HEK293 (cell line): Measurements from ENCODE around the gene TPRN.
A peak's percentile ranks its signal among the peaks of the same experiment; 100 is the strongest.

Experiments used
- CTCF ChIA-PET: fragments of 350-600 bp; formaldehyde crosslinking; extraction: SDS; loops from one replicate; lab custom pipeline; 2021; ENCODE audit warnings: antibody characterized with exemption; lab: Yijun Ruan, JAX
- POLR2A ChIA-PET: fragments of 300-600 bp; formaldehyde crosslinking; extraction: SDS; loops from one replicate; lab custom pipeline; 2020; ENCODE audit warnings: antibody characterized with exemption, inconsistent platforms; lab: Yijun Ruan, JAX
- H3K27ac ChIP-seq: fragments of 200-500 bp; sonication (Bioruptor generic); 2 replicates; pipeline ENCODE4 v1.5.1; 2014; ENCODE audit warnings: low read depth, low read length, control low read depth, inconsistent platforms; ENCODE audit errors: extremely low read depth
- H3K36me3 ChIP-seq, 2 experiments: fragments of 200-500 bp in 1 of 2; sonication (Bioruptor generic) in 1 of 2; 1 replicate in 1 of 2; 2 replicates in 1 of 2; pipeline ENCODE4 v1.5.1; 2014 to 2017; ENCODE audit warnings: inconsistent platforms in 2 of 2, low read length in 2 of 2; ENCODE audit not compliant: control insufficient read depth in 2 of 2, insufficient read depth in 1 of 2
- H3K4me1 ChIP-seq: fragments of 200-500 bp; sonication (Bioruptor generic); 2 replicates; pipeline ENCODE4 v1.5.1; 2014; ENCODE audit warnings: mild to moderate bottlenecking, low read length, inconsistent platforms; ENCODE audit not compliant: control insufficient read depth, insufficient read depth
- H3K4me3 ChIP-seq: 2 replicates; pipeline ENCODE4 v1.5.1; 2011; ENCODE audit warnings: low read depth, mild to moderate bottlenecking, control low read depth, low read length, moderate library complexity
- H3K9me3 ChIP-seq: fragments of 200-500 bp; sonication (Bioruptor generic); 2 replicates; pipeline ENCODE4 v1.5.1; 2014; ENCODE audit warnings: low read depth, low read length, inconsistent platforms; ENCODE audit not compliant: control insufficient read depth, insufficient read depth
- BCL6B ChIP-seq: fragments of 450-650 bp; formaldehyde crosslinking; IDR thresholded peaks from 2 replicates; pipeline ENCODE4 v1.5.1; 2017; ENCODE audit warnings: missing biosample characterization, missing genetic modification characterization
- KLF1 ChIP-seq: fragments of 450-650 bp; formaldehyde crosslinking; IDR thresholded peaks from 2 replicates; pipeline ENCODE4 v1.5.1; 2016; ENCODE audit warnings: missing biosample characterization, missing genetic modification characterization
- KLF16 ChIP-seq: fragments of 450-650 bp; formaldehyde crosslinking; IDR thresholded peaks from 2 replicates; pipeline ENCODE4 v1.5.1; 2017; ENCODE audit warnings: missing biosample characterization, missing genetic modification characterization
- KLF9 ChIP-seq: fragments of 450-650 bp; formaldehyde crosslinking; IDR thresholded peaks from 2 replicates; pipeline ENCODE4 v1.5.1; 2016; ENCODE audit warnings: missing biosample characterization, missing genetic modification characterization, low read depth
- MEIS1 ChIP-seq: sonication (generic); formaldehyde crosslinking; IDR thresholded peaks from 2 replicates; pipeline ENCODE4 v1.8.1; 2022; ENCODE audit warnings: missing genetic modification reagents, mild to moderate bottlenecking, borderline replicate concordance
- PBX3 ChIP-seq: sonication (generic); formaldehyde crosslinking; IDR thresholded peaks from 2 replicates; pipeline ENCODE4 v1.8.1; 2022; ENCODE audit warnings: mild to moderate bottlenecking, moderate library complexity, missing genetic modification reagents
- SP2 ChIP-seq: fragments of 450-650 bp; formaldehyde crosslinking; IDR thresholded peaks from 2 replicates; pipeline ENCODE4 v1.5.1; 2016; ENCODE audit warnings: missing biosample characterization, missing genetic modification characterization
- SP7 ChIP-seq: fragments of 450-650 bp; formaldehyde crosslinking; IDR thresholded peaks from 2 replicates; pipeline ENCODE4 v1.5.1; 2016; ENCODE audit warnings: missing biosample characterization, missing genetic modification characterization
- YY1 ChIP-seq: fragments of 450-650 bp; formaldehyde crosslinking; IDR thresholded peaks from 2 replicates; pipeline ENCODE4 v1.5.1; 2018; ENCODE audit warnings: missing biosample characterization, missing genetic modification characterization
- ZBTB10 ChIP-seq: fragments of 450-650 bp; formaldehyde crosslinking; IDR thresholded peaks from 2 replicates; pipeline ENCODE4 v1.5.1; 2016; ENCODE audit warnings: missing biosample characterization, missing genetic modification characterization
- ZBTB20 ChIP-seq: fragments of 450-650 bp; formaldehyde crosslinking; IDR thresholded peaks from 2 replicates; pipeline ENCODE4 v1.5.1; 2016; ENCODE audit warnings: missing biosample characterization, missing genetic modification characterization
- ZFP37 ChIP-seq: fragments of 450-650 bp; formaldehyde crosslinking; IDR thresholded peaks from 2 replicates; pipeline ENCODE4 v1.5.1; 2016; ENCODE audit warnings: missing biosample characterization, missing genetic modification characterization
- ZNF114 ChIP-seq: fragments of 450-650 bp; formaldehyde crosslinking; IDR thresholded peaks from 2 replicates; pipeline ENCODE4 v1.5.0; 2017; ENCODE audit warnings: missing biosample characterization, missing genetic modification characterization
- ZNF132 ChIP-seq: fragments of 450-650 bp; formaldehyde crosslinking; IDR thresholded peaks from 2 replicates; pipeline ENCODE4 v1.5.1; 2017; ENCODE audit warnings: missing biosample characterization, missing genetic modification characterization, borderline replicate concordance
- ZNF146 ChIP-seq: fragments of 450-650 bp; formaldehyde crosslinking; IDR thresholded peaks from 2 replicates; pipeline ENCODE4 v1.5.1; 2016; ENCODE audit warnings: missing biosample characterization, missing genetic modification characterization
- ZNF148 ChIP-seq: fragments of 450-650 bp; formaldehyde crosslinking; IDR thresholded peaks from 2 replicates; pipeline ENCODE4 v1.5.0; 2017; ENCODE audit warnings: missing biosample characterization, missing genetic modification characterization, borderline replicate concordance
- ZNF169 ChIP-seq: fragments of 450-650 bp; formaldehyde crosslinking; IDR thresholded peaks from 2 replicates; pipeline ENCODE4 v1.5.1; 2016; ENCODE audit warnings: missing biosample characterization, missing genetic modification characterization
- ZNF174 ChIP-seq: fragments of 450-650 bp; formaldehyde crosslinking; IDR thresholded peaks from 2 replicates; pipeline ENCODE4 v1.5.0; 2017; ENCODE audit warnings: missing biosample characterization, mild to moderate bottlenecking, missing genetic modification characterization
- ZNF223 ChIP-seq: fragments of 450-650 bp; formaldehyde crosslinking; IDR thresholded peaks from 2 replicates; pipeline ENCODE4 v1.5.1; 2016; ENCODE audit warnings: missing biosample characterization, missing genetic modification characterization
- ZNF341 ChIP-seq: fragments of 450-650 bp; formaldehyde crosslinking; IDR thresholded peaks from 2 replicates; pipeline ENCODE4; 2016; ENCODE audit warnings: low read depth, missing biosample characterization, missing genetic modification characterization
- ZNF350 ChIP-seq: fragments of 450-650 bp; formaldehyde crosslinking; IDR thresholded peaks from 2 replicates; pipeline ENCODE4 v1.5.0; 2017; ENCODE audit warnings: missing biosample characterization, mild to moderate bottlenecking, missing genetic modification characterization
- ZNF433 ChIP-seq: fragments of 450-650 bp; formaldehyde crosslinking; IDR thresholded peaks from 2 replicates; pipeline ENCODE4 v1.5.1; 2016; ENCODE audit warnings: missing biosample characterization, missing genetic modification characterization, low read depth
- ZNF544 ChIP-seq: fragments of 450-650 bp; formaldehyde crosslinking; IDR thresholded peaks from 2 replicates; pipeline ENCODE4 v1.5.0; 2017; ENCODE audit warnings: missing biosample characterization, missing genetic modification characterization
- ZNF558 ChIP-seq: fragments of 450-650 bp; formaldehyde crosslinking; IDR thresholded peaks from 2 replicates; pipeline ENCODE4 v1.5.1; 2016; ENCODE audit warnings: missing biosample characterization, missing genetic modification characterization
- ZNF658 ChIP-seq: fragments of 450-650 bp; formaldehyde crosslinking; IDR thresholded peaks from 2 replicates; pipeline ENCODE4; 2016; ENCODE audit warnings: missing biosample characterization, missing genetic modification characterization
- ZNF707 ChIP-seq: fragments of 450-650 bp; formaldehyde crosslinking; IDR thresholded peaks from 2 replicates; pipeline ENCODE4 v1.5.1; 2016; ENCODE audit warnings: missing biosample characterization, missing genetic modification characterization
- ZNF791 ChIP-seq: fragments of 450-650 bp; formaldehyde crosslinking; IDR thresholded peaks from 2 replicates; pipeline ENCODE4 v1.5.1; 2016; ENCODE audit warnings: missing biosample characterization, missing genetic modification characterization
- ZSCAN23 ChIP-seq: fragments of 450-650 bp; formaldehyde crosslinking; IDR thresholded peaks from 2 replicates; pipeline ENCODE4 v1.5.1; 2016; ENCODE audit warnings: missing biosample characterization, missing genetic modification characterization

TPRN gene

GRCh38 chr9:137241490-137242268 lies 41.1 kb upstream of the TPRN start (continued):
- no peak for TF ChIP-seq PBX3 (CRISPR knock-in tag)

GRCh38 chr9:137240841-137241489 lies 40.4 kb upstream of the TPRN start, which contains the start of gene TUBB4B:
TUBB4B (plus strand) TSS chr9:137241287; CDS start chr9:137241361, 74 bp downstream.
- H3K9me3 ChIP-seq, result no peaks in the 10 kb centered on the region
- H3K36me3 ChIP-seq, result peaks cover 0 to 32% of the 10 kb centered on the region in 2 experiments; a peak in 1 of 3 replicates
- H3K4me1 ChIP-seq, result peaks cover 6% of the 10 kb centered on the region; the same call in 1 of the 2 replicates
- H3K27ac ChIP-seq, result peak within 1 kb of the TSS; percentile 93
- CTCF ChIA-PET, result interaction anchor here (0.6 to 1.7 kb wide), 10 partner anchors 8 to 205 kb away, joined by 3 to 11 read pairs (median 3); partner anchors contain the start of genes CYSRT1, LRRC26, NELFB and NPDC1
- peak within 1 kb of the TSS; percentile 83 for H3K4me3 ChIP-seq
- POLR2A ChIA-PET, result interaction anchor here (0.6 to 11.5 kb wide), 82 partner anchors 13 to 514 kb away, joined by 3 to 336 read pairs (median 5); partner anchors contain the start of genes ANAPC2, ARRDC1, CLIC3 and CYSRT1
- no peak for TF ChIP-seq ZNF132
- no peak for TF ChIP-seq ZNF223 (tag by site-specific recombination)
- TF ChIP-seq ZBTB20, result no peak
- no peak for TF ChIP-seq ZBTB10 (tag by site-specific recombination)
- no peak for TF ChIP-seq ZFP37
- TF ChIP-seq MEIS1 (CRISPR knock-in tag), result no peak
- peak; percentile 62; the same call in 1 of the 2 replicates for TF ChIP-seq KLF9 (tag by site-specific recombination)
- no peak for TF ChIP-seq ZNF174 (tag by site-specific recombination)
- no peak; the same call in 1 of the 2 replicates for TF ChIP-seq KLF1
- peak; percentile 62 for TF ChIP-seq SP7 (tag by site-specific recombination)
- no peak for TF ChIP-seq ZNF433 (tag by site-specific recombination)
- TF ChIP-seq KLF16 (tag by site-specific recombination), result peak; percentile 89
- no peak for TF ChIP-seq ZNF544
- peak; percentile 77; the same call in 1 of the 2 replicates for TF ChIP-seq ZNF148 (tag by site-specific recombination)
- no peak for TF ChIP-seq ZNF707 (tag by site-specific recombination)
- TF ChIP-seq ZNF350 (tag by site-specific recombination), result no peak
- TF ChIP-seq ZNF791 (tag by site-specific recombination), result no peak
- TF ChIP-seq ZNF658, result no peak
- peak; percentile 37; the same call in 1 of the 2 replicates for TF ChIP-seq ZNF341 (tag by site-specific recombination)
- TF ChIP-seq BCL6B (tag by site-specific recombination), result no peak
- TF ChIP-seq ZNF169 (tag by site-specific recombination), result no peak
- peak; percentile 17; the same call in 1 of the 2 replicates for TF ChIP-seq ZNF146
- TF ChIP-seq SP2, result peak; percentile 99
- peak; percentile 90 for TF ChIP-seq YY1 (tag by site-specific recombination)
- TF ChIP-seq ZNF558 (tag by site-specific recombination), result no peak
- no peak for TF ChIP-seq ZSCAN23 (tag by site-specific recombination)
- TF ChIP-seq ZNF114 (tag by site-specific recombination), result no peak
